NCI-H526 (cell line): ENCODE measurements around the gene NAV2.

Experiments
- DNase-seq, 2 experiments: peaks; one replicate each; lab custom pipeline; 2025; lab: John Stamatoyannopoulos, UW

The NAV2 gene

DNA sequence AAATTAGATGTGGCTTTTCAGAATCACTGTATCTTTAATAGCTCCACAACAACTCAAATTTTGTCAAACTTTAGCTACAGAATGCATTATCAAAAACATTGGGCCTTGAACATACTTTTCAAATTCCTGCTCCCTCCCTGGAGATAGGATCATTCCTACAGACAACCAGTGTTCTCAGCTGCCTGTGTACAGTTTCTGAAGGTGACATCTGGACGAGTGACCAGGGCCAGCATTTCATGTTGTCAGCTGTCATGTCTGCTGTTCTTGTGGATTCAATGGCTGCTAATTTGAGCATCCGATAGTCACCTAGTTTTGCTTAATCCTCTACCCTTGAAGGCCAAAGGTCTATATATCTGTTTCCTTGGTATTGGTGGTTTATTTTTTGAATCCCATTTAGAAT, 259.5 kb downstream of the NAV2 start:
- DNase-seq = no peak

- no peak for DNase-seq
These were observed 260.0 kb downstream of the NAV2 start for GRCh38 chr11:19972651-19973050.

- no peak for DNase-seq
These were observed 260.5 kb downstream of the NAV2 start for GRCh38 chr11:19973136-19973635.

- DNase-seq = peak; percentile 22 to 33
These were observed 262.2 kb downstream of the NAV2 start for GRCh38 chr11:19974886-19975285.

DNA sequence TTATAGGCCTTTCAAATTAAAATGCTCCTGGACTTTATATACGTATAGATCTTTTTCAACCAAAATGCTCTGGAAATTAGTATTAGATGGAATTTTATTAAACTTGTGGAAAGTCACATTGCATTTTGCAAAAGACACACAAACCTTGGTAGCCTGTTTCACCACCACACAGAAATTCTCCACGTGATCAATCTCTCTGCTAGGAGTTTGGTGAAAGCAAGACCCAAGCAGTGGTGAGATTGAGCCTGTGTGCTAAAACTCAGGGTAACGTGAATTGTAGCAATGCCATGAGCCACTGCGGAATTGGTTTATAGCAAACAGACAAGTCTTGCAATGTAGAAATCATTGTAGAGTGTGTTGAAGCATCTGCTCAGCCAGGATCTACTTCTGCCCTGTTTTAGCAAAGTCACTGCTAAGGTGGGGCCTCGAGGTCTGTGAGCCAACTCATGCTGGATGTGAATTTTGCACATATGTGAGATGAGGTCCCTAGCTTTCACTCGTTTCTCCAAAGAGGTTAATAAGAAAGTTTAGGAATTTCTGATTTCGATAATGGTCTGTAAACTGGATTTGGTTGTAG, 262.9 kb downstream of the NAV2 start:
- DNase-seq = no peak

GRCh38 chr11:19976281-19976941, 263.8 kb downstream of the NAV2 start:
- no peak for DNase-seq

- DNase-seq = peak; percentile 37 to 67
These were observed 265.3 kb downstream of the NAV2 start for GRCh38 chr11:19977941-19978340.

- DNase-seq = no peak
These were observed 266.3 kb downstream of the NAV2 start for GRCh38 chr11:19978668-19979518.

DNA sequence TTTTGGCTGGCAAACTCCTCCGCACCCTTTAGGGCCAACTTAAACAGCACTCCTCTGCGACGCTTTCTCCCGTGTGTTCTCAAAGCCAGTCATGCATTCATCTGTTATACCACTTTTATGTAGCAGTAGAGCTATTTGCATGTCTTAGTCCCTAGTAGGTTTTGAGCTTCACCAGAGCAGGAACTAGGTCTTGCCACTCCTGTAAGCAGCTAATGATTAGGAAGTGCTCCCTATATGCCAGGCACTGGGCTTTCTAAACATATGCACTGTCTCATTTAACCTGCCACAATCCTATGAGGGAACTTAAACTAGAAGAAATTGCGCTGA, 266.8 kb downstream of the NAV2 start:
- peak; percentile 65 to 84 for DNase-seq

DNA sequence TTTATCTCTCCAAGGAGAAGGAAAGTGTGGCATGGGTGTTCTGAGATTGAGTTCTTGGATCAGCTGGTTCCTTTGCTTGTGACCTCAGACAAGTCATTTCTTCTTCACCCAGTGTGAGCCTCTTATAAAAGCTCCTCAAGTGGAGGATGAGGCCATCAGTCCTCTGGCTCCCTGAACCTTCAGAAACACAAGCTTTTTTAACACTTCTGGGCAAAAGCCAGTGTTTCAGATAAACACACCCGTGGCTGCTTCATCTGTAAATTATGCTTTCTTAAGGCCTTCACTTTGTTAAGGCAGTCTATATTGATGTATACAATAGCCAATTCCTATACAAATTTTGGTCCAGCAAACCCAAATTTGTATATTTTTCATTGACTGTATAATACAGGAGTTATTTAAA, 267.8 kb downstream of the NAV2 start:
- no peak for DNase-seq

DNA sequence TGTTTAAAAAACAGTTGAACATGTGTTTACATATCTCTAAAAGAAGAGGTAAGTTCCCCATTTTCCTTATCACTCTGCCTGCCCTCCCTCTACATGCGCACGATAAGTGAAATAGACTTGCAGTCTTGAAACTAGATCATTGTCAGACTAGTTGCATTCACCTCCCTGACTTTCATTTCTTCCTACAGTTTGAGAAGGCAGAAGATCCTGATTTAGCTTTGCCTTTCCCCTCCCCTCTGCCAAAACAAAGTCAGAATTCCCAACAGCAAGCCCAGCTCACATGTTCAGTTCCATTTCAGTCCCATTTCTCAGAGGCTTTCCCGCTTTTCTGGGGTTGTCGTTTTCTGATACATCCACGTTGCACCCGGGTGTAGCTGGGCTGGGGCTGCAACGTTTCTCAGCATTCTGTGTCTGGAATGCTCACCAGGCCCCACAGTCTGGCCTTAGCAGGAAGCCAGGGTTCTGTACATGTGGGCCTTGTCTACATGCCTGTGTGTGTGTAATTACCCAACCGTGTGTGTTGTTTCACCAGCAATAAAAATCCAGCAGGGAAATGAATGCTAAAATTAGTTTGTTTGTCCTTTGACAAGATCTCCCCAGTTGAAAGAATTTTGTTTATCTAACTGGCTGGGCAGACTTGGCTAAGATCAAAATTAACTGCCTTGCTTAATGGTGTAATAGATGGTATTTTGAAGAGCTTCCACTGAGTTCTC, 268.5 kb downstream of the NAV2 start:
- DNase-seq = peak; percentile 50 to 55

GRCh38 chr11:19982774-19983495, 270.3 kb downstream of the NAV2 start:
- no peak for DNase-seq

DNA sequence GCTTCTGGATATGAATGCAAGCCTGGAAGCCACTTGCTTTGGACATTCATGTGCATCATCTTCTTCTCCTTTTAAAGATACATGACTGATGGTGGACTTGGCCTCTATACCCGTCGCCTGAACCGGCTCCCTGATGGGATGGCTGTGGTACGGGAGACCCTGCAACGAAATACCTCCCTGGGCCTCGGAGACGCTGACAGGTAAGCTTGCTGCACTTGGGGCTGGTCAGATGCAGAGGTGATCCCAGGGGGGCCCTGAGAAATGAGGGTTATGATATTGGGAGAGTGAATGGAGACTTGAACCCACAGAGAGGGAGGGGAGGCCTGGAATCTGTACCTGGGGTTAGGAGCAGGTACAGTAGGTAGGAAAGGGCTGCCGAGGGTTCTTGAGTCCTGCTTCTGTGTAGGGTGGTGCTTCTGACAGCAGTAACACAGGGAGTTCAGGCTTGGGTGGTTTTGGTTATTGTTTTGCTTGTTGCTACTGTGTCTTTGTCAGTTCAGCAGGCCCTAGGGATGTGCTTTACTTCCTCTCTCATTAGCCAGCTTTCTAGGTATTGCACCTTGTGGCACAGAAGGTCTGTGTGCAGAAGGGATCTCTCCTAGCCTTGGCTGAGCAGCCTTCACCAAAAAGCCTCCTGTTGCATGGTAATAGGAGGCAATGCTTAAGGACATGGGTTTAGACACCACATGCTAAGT, 271.6 kb downstream of the NAV2 start:
- no peak for DNase-seq

GRCh38 chr11:19985111-19985510, 272.5 kb downstream of the NAV2 start:
- no peak for DNase-seq

- DNase-seq = peak; percentile 66 to 73
These were observed 274.7 kb downstream of the NAV2 start for GRCh38 chr11:19987331-19987801.

DNA sequence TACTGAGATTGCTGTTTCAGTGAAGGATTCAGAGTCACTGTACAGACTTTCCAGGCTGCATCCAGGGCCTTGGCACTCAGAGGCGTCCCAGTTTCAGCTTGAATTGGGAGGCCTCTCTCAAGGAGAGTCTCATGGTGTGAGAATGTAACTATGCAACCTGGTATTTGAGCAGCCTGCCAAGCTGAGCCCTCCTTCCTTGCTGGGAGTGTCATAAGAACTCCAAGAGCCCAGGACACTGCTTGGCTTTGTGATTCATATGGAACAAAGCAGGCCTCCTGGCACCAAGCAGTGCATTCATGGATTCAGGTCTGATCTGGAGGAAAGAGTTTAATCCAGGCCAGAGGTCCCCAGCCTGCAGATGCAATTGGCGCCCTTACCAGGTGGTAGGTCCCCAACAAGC, 276.0 kb downstream of the NAV2 start:
- no peak for DNase-seq

GRCh38 chr11:19989191-19989590, 276.6 kb downstream of the NAV2 start:
- no peak for DNase-seq

- no peak for DNase-seq
These were observed 279.5 kb downstream of the NAV2 start for GRCh38 chr11:19992162-19992561.

- DNase-seq = no peak
These were observed 280.4 kb downstream of the NAV2 start for GRCh38 chr11:19992998-19993397.

DNA sequence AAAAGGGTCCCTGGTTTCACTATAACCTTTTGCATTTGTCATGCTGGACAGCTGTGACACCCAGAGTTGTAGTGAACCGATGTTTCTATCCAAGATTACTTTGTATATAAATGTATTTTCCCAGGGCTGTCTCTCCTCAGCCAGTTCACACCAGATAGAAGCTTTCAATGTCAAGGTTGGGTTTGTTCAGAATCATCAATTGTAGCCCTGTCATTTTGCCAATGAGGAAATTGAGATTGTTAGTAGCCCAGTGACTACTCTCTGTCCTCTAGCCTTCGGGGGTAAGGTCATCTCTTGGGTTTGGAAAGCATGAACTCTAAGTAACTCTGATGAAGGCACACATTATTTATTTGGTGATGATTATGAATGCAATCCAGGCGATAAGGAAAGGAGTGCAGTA, 282.0 kb downstream of the NAV2 start:
- DNase-seq = no peak

DNA sequence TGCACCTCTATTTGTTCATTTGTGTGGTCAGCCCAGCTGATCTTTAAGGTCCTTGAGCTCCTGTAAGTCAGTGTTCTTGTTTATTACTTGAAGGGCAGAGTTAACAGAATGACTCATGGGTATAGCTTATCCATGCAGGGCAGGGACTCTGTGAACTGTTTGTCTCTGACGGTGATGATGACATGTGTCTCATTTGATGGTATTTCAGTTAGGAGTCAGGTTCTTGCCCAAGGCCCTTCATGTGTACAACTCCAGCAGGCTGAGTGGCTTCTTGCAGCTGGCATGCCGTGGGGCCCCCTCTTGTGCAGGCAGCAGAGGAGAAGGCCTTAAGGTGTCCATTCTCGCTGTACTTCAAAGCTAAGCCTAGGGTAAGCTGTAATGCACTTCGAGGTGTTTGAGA, 282.5 kb downstream of the NAV2 start:
- no peak for DNase-seq
